ENCODE measurements around the gene SFXN4.
"Not testable (repeated sequence)": the region's sequence is repeated elsewhere in the genome, so short reads cannot be mapped to it uniquely, and the experiment has no call there.

The SFXN4 gene

GRCh38 chr10:119149157-119149556 is 16.4 kb downstream of the SFXN4 start:
- Histone ChIP-seq H3K36me3 (peaks cover 40 to 84% (median 62%) of the 10 kb centered on the region in 3 donors), H3K4me3 (no peak overlapping the region), H3K27me3 (no peaks in the 10 kb centered on the region), H3K9me3 (no peaks in the 10 kb centered on the region), H3K4me1 (no peaks in the 10 kb centered on the region), H3K27ac (no peak overlapping the region)
- TF ChIP-seq CTCF (IDR thresholded peaks at IDR 0.05) = no peak
- DNase-seq = peak in 1 of 2 donors; percentile 43
- intact Hi-C loops (cut with DNase I; ENCODE audit: low total_unique reads) = no loop called here

GRCh38 chr10:119143657-119144056 is 21.9 kb downstream of the SFXN4 start:
- no peaks in the 10 kb centered on the region for H3K4me1 ChIP-seq
- H3K9me3 ChIP-seq = no peaks in the 10 kb centered on the region
- H3K27me3 ChIP-seq = no peaks in the 10 kb centered on the region
- no peak overlapping the region for H3K27ac ChIP-seq
- peaks cover 10 to 48% (median 11%) of the 10 kb centered on the region in 3 donors for H3K36me3 ChIP-seq
- peak in 1 of 2 donors; percentile 9 for DNase-seq
- no peak overlapping the region for H3K4me3 ChIP-seq
- intact Hi-C loops (cut with DNase I; ENCODE audit: low total_unique reads) = no loop called here
- TF ChIP-seq CTCF (IDR thresholded peaks at IDR 0.05) = no peak

GRCh38 chr10:119140603-119141245 is 24.8 kb downstream of the SFXN4 start:
- intact Hi-C loops (cut with DNase I; ENCODE audit: low total_unique reads) = no loop called here
- DNase-seq = peak; percentile 16 to 37

GRCh38 chr10:119139464-119140067 is 25.9 kb downstream of the SFXN4 start:
- H3K9me3 ChIP-seq = no peaks in the 10 kb centered on the region
- H3K36me3 ChIP-seq = peaks cover 3 to 21% (median 5%) of the 10 kb centered on the region in 3 donors
- no peaks in the 10 kb centered on the region for H3K4me1 ChIP-seq
- intact Hi-C loops (cut with DNase I; ENCODE audit: low total_unique reads) = no loop called here
- TF ChIP-seq CTCF (IDR thresholded peaks at IDR 0.05) = peak; percentile 33 to 39
- DNase-seq = peak in 1 of 2 donors; percentile 55
- no peaks in the 10 kb centered on the region for H3K27me3 ChIP-seq
- H3K4me3 ChIP-seq = no peak overlapping the region
- no peak overlapping the region for H3K27ac ChIP-seq

More at GRCh38 chr10:119140603-119141245, 24.8 kb downstream of the SFXN4 start:
- H3K36me3 ChIP-seq = peaks cover 3 to 20% (median 5%) of the 10 kb centered on the region in 3 donors
- no peaks in the 10 kb centered on the region for H3K27me3 ChIP-seq
- no peak for TF ChIP-seq CTCF (IDR thresholded peaks at IDR 0.05)
- no peak overlapping the region for H3K4me3 ChIP-seq
- H3K27ac ChIP-seq = no peak overlapping the region
- no peaks in the 10 kb centered on the region for H3K9me3 ChIP-seq
- no peaks in the 10 kb centered on the region for H3K4me1 ChIP-seq

- intact Hi-C loops (cut with DNase I; ENCODE audit: low total_unique reads) = no loop called here
- H3K9me3 ChIP-seq = no peaks in the 10 kb centered on the region
- no peaks in the 10 kb centered on the region for H3K4me1 ChIP-seq
- DNase-seq = peak in 1 of 2 donors; percentile 55
- no peaks in the 10 kb centered on the region for H3K27me3 ChIP-seq
- peaks cover 3 to 30% (median 9%) of the 10 kb centered on the region in 3 donors for H3K36me3 ChIP-seq
- TF ChIP-seq CTCF (IDR thresholded peaks at IDR 0.05) = no peak
- no peak overlapping the region for H3K4me3 ChIP-seq
- no peak overlapping the region for H3K27ac ChIP-seq
Measured at GRCh38 chr10:119138346-119139306, 26.9 kb downstream of the SFXN4 start.

- intact Hi-C loops (cut with DNase I; ENCODE audit: low total_unique reads); H3K27ac ChIP-seq; H3K27me3 ChIP-seq; H3K4me3 ChIP-seq; H3K9me3 ChIP-seq; H3K4me1 ChIP-seq: not testable (repeated sequence)
- peaks cover 10 to 38% (median 16%) of the 10 kb centered on the region in 3 donors for H3K36me3 ChIP-seq
- peak in 1 of 2 donors; percentile 48 for DNase-seq
Measured at GRCh38 chr10:119137878-119138277, 27.6 kb downstream of the SFXN4 start.

Data from tibial artery (tissue), 4 donors.